GM12892 (cell line): ENCODE data around the gene PHF21A.

Source experiments
- POLR2A ChIP-seq: IDR thresholded peaks from 2 replicates; pipeline ENCODE4 v1.6.1; 2011; ENCODE audit warnings: low read depth, low read length, control low read depth
- POLR2AphosphoS5 ChIP-seq: IDR thresholded peaks from 2 replicates; pipeline ENCODE4 v1.6.1; 2011; ENCODE audit warnings: low read depth, low read length, control low read depth

- no peak for TF ChIP-seq POLR2A
- no peak for TF ChIP-seq POLR2AphosphoS5
Observed at GRCh38 chr11:46114961-46115360, 6.3 kb downstream of the PHF21A start.
